Spleen (tissue), 11 donors: ENCODE measurements around the gene HIVEP3. TPM values are rescaled to one million over a fixed set of nuclear protein-coding genes. Genes with fewer than 3 reads are reported as not detected.
A peak's percentile ranks its signal among the peaks of the same experiment; 100 is the strongest.
"Not testable (repeated sequence)": the region's sequence is repeated elsewhere in the genome, so short reads cannot be mapped to it uniquely, and the experiment has no call there.

ENCODE experiments used
- DNase-seq: peaks from one replicate; pipeline ENCODE4 v3.0.0-alpha.2; 2020
- H3K27ac ChIP-seq, 8 donors: fragments of 200-600 bp; sonication (generic) in 7 of 8; 1 replicate in 4 of 8; 2 replicates in 4 of 8; pipeline versions ENCODE4 v1.5.0 to v1.8.0; 2016 to 2021; ENCODE audit warnings: inconsistent platforms in 4 of 8, mild to moderate bottlenecking in 4 of 8, moderate library complexity in 1 of 8
- H3K27me3 ChIP-seq, 7 donors: fragments of 200-600 bp; sonication (generic) in 6 of 7; replicated peaks in 1 of 7; 1 replicate in 4 of 7; 2 replicates in 3 of 7; pipeline versions ENCODE4 v1.5.0 to v1.8.0; 2016 to 2021; ENCODE audit warnings: inconsistent platforms in 3 of 7, mild to moderate bottlenecking in 1 of 7
- H3K36me3 ChIP-seq, 6 donors: fragments of 200-600 bp; sonication (generic) in 5 of 6; 1 replicate in 4 of 6; 2 replicates in 2 of 6; pipeline versions ENCODE4 v1.5.0 to v1.8.0; 2016 to 2021; ENCODE audit warnings: inconsistent platforms in 2 of 6
- H3K4me1 ChIP-seq, 6 donors: fragments of 200-600 bp; sonication (generic) in 5 of 6; 1 replicate in 3 of 6; 2 replicates in 3 of 6; pipeline versions ENCODE4 v1.5.0 to v1.8.0; 2016 to 2021; ENCODE audit warnings: inconsistent platforms in 3 of 6
- H3K4me3 ChIP-seq, 8 donors: fragments of 200-600 bp; sonication (generic) in 7 of 8; 1 replicate in 4 of 8; 2 replicates in 4 of 8; pipeline versions ENCODE4 v1.5.0 to v1.8.0; 2016 to 2021; ENCODE audit warnings: inconsistent platforms in 4 of 8, mild to moderate bottlenecking in 4 of 8, moderate library complexity in 2 of 8
- H3K9me3 ChIP-seq, 8 donors: fragments of 200-600 bp; sonication (generic) in 7 of 8; 1 replicate in 4 of 8; 2 replicates in 4 of 8; pipeline versions ENCODE4 v1.5.0 to v1.8.0; 2016 to 2021; ENCODE audit warnings: inconsistent platforms in 4 of 8
- CTCF ChIP-seq, 11 experiments: fragments of 200-600 bp in 7 of 11; fragments of 450-650 bp in 4 of 11; sonication (generic) in 4 of 11; IDR thresholded peaks in 8 of 11; conservative IDR thresholded peaks in 3 of 11; 1 replicate in 7 of 11; 2 replicates in 4 of 11; pipeline versions ENCODE4 v1.4.0 to v1.8.0; 2016 to 2021; ENCODE audit warnings: antibody characterized with exemption in 11 of 11, inconsistent platforms in 4 of 11, mild to moderate bottlenecking in 1 of 11
- POLR2A ChIP-seq, 3 donors: fragments of 450-650 bp; IDR thresholded peaks; one replicate each; pipeline ENCODE4 v1.5.1; 2017; ENCODE audit warnings: antibody characterized with exemption in 3 of 3, mild to moderate bottlenecking in 1 of 3
- POLR2AphosphoS5 ChIP-seq, 3 donors: sonication (generic); formaldehyde crosslinking; IDR thresholded peaks; one replicate each; pipeline ENCODE4 v1.5.1; 2017; ENCODE audit warnings: antibody characterized with exemption in 3 of 3
- WGBS, 5 donors: extraction: QIAGEN DNeasy Blood & Tissue Kit in 3 of 5; methylation state at CpG; one replicate each; pipeline versions ENCODE4 v1.1.5 to v1.1.7; 2013 to 2018; 5-methylcytosine and 5-hydroxymethylcytosine counted together
- intact Hi-C: fragments of 100-400 bp; cut with DNase I; formaldehyde crosslinking; loops from one replicate; pipeline ENCODE4 v1.15.0; 2023; ENCODE audit warnings: low total_unique reads
- polyA plus RNA-seq, 3 donors: library from polyadenylated mRNA; stranded (reverse); fragments of 200-250 nt; gene quantifications; one replicate each; pipeline ENCODE4 v1.2.1, GENCODE V29; 2013
- total RNA-seq, 7 donors: library from RNA; depleted of rRNA in 3 of 7; stranded (reverse); fragments of >200 nt in 3 of 7; fragmentation: NEBNext Ultra II Directional in 4 of 7; extraction: Animal tissue kit (Norgen Biotek cat#: 25700) in 4 of 7; gene quantifications; one replicate each; pipeline versions ENCODE4 v1.1.0 to v1.2.1, GENCODE V29; 2016 to 2021
- donor health status: healthy with polysubstance abuse.
- donor health status: DM: no; HTN: no; CAD: no; lungs with moderate emphysema.
- donor health status: DM: no; HTN: no; CAD: no.
- donor health status: Bipolar disorder and iron deficiency.
- donor health status: healthy.
- donor health status: DM: no; HTN: no; CAD: no.
- donor health status: DM: yes; HTN: yes; CAD: no.

The HIVEP3 gene
- total and polyA plus RNA-seq, 10 donors: 2.4 to 21.2 (median 8.2) TPM

- peaks cover 0 to 15% (median 5%) of the 10 kb centered on the region in 8 donors for H3K9me3 ChIP-seq
- DNase-seq: no peak
- no peak for TF ChIP-seq CTCF (IDR thresholded peaks at IDR 0.05 in 8 of 11, conservative IDR thresholded peaks at IDR 0.05 in 3 of 11)
- TF ChIP-seq POLR2A (IDR thresholded peaks at IDR 0.05): no peak
- TF ChIP-seq POLR2AphosphoS5 (IDR thresholded peaks at IDR 0.05): no peak
- H3K27me3 ChIP-seq: peaks cover 0 to 4% (median 0%) of the 10 kb centered on the region in 7 donors
- no peak overlapping the region for H3K4me3 ChIP-seq
- H3K36me3 ChIP-seq: no peaks in the 10 kb centered on the region
- WGBS, 5 donors: 83 to 96% (median 86%) methylated on average over 2 of the region's 2 CpGs
- H3K27ac ChIP-seq: no peak overlapping the region
- H3K4me1 ChIP-seq: peaks cover 0 to 8% (median 2%) of the 10 kb centered on the region in 6 donors
- intact Hi-C loops: no loop called here
Measured at GRCh38 chr1:41924911-41925310, 6.2 kb upstream of the HIVEP3 start.

GRCh38 chr1:41921271-41921670, 2.5 kb upstream of the HIVEP3 start:
- DNase-seq, H3K4me3 ChIP-seq, intact Hi-C loops, H3K36me3 ChIP-seq, H3K27ac ChIP-seq: not testable (repeated sequence)
- 93 to 100% (median 95%) methylated on average over 2 of the region's 2 CpGs for WGBS, 5 donors
- Histone ChIP-seq H3K4me1 (peaks cover 18 to 44% (median 39%) of the 10 kb centered on the region in 6 donors), H3K9me3 (peaks cover 0 to 15% (median 5%) of the 10 kb centered on the region in 8 donors), H3K27me3 (peaks cover 0 to 32% (median 3%) of the 10 kb centered on the region in 7 donors)

DNA sequence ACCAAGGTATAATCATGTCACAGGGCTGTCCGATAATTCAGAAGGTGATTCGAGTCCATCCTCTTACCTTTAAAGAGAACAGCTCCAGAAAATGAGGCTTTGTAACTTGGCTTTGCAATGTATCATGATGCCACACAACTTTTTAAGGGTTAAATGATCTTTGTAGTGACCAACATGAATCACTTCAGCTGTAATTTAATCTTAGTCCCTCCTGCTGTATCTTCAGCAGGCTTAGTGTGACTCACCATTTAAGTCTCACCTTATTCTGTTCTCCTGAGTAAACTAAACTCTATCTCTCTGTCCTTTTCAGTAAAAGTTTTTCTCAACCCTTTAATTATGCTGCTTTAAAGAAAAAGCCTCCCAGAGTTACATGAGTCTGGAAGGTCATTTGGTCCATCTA, 1.9 kb upstream of the HIVEP3 start:
- TF ChIP-seq POLR2AphosphoS5 (IDR thresholded peaks at IDR 0.05): no peak
- no peak for TF ChIP-seq CTCF (IDR thresholded peaks at IDR 0.05 in 8 of 11, conservative IDR thresholded peaks at IDR 0.05 in 3 of 11)
- TF ChIP-seq POLR2A (IDR thresholded peaks at IDR 0.05): no peak
- no peak overlapping the region for H3K4me3 ChIP-seq
- peaks cover 0 to 32% (median 3%) of the 10 kb centered on the region in 7 donors for H3K27me3 ChIP-seq
- H3K27ac ChIP-seq: peak overlapping the region in 5 of 8 donors; percentile 1 to 86 (median 70)
- peaks cover 18 to 50% (median 45%) of the 10 kb centered on the region in 6 donors for H3K4me1 ChIP-seq
- 79 to 90% (median 88%) methylated on average over 2 of the region's 2 CpGs for WGBS, 5 donors
- intact Hi-C loops: no loop called here
- H3K36me3 ChIP-seq: no peaks in the 10 kb centered on the region
- DNase-seq: no peak
- peaks cover 0 to 15% (median 5%) of the 10 kb centered on the region in 8 donors for H3K9me3 ChIP-seq

- H3K4me1 ChIP-seq: peaks cover 18 to 57% (median 49%) of the 10 kb centered on the region in 6 donors
- DNase-seq: peak; percentile 90
- H3K9me3 ChIP-seq: peaks cover 0 to 15% (median 5%) of the 10 kb centered on the region in 8 donors
- H3K4me3 ChIP-seq: peak overlapping the region in 7 of 8 donors; percentile 8 to 80 (median 32)
- peaks cover 0 to 32% (median 3%) of the 10 kb centered on the region in 7 donors for H3K27me3 ChIP-seq
- WGBS, 5 donors: 15 to 35% (median 22%) methylated on average over 14 to 18 of the region's 18 CpGs
- no peak for TF ChIP-seq POLR2A (IDR thresholded peaks at IDR 0.05)
- TF ChIP-seq POLR2AphosphoS5 (IDR thresholded peaks at IDR 0.05): peak; percentile 70 to 88 (median 77)
- no peaks in the 10 kb centered on the region for H3K36me3 ChIP-seq
- intact Hi-C loops: no loop called here
- peak overlapping the region in 6 of 8 donors; percentile 39 to 86 (median 68) for H3K27ac ChIP-seq
Measured at GRCh38 chr1:41919764-41920397, 1.2 kb upstream of the HIVEP3 start.

DNA sequence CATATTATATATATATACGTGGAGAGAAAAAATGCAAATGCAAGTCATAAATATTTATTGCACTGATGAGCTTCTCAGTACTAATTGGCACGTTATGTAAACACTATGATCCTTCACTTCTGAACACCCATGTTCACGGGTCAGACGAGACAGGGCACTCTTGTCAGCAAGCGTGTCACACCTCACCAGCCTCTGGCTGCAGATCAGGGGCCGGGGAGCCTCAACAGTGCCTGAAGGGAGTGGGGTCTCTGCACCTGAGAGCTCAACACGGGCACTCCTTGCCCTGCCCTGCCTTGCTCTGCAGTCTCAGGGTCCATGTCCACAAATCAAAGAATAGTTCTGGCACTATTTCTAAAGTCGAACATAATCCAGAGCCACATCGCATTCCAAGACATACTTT, 409 bp upstream of the HIVEP3 start:
- no peak for TF ChIP-seq POLR2A (IDR thresholded peaks at IDR 0.05)
- TF ChIP-seq POLR2AphosphoS5 (IDR thresholded peaks at IDR 0.05): no peak
- TF ChIP-seq CTCF (IDR thresholded peaks at IDR 0.05 in 8 of 11, conservative IDR thresholded peaks at IDR 0.05 in 3 of 11): no peak
- 72 to 80% (median 78%) methylated on average over 9 of the region's 9 CpGs for WGBS, 5 donors
- Histone ChIP-seq H3K27ac (peak overlapping the region in 6 of 8 donors; percentile 39 to 86 (median 68)), H3K27me3 (peaks cover 0 to 32% (median 3%) of the 10 kb centered on the region in 7 donors), H3K9me3 (peaks cover 0 to 13% (median 4%) of the 10 kb centered on the region in 8 donors), H3K36me3 (no peaks in the 10 kb centered on the region), H3K4me1 (peaks cover 18 to 57% (median 49%) of the 10 kb centered on the region in 6 donors), H3K4me3 (peak overlapping the region in 1 of 8 donors; percentile 80)
- DNase-seq: peak; percentile 68
- intact Hi-C loops: no loop called here
